K562 (cell line): ENCODE data around the gene PHEX. TPM values are rescaled to one million over a fixed set of nuclear protein-coding genes. Genes with fewer than 3 reads are reported as not detected.

Experiments
- ATAC-seq: fragments of 200-7000 bp; cut with Tn5 transposase; 3 replicates; pipeline ENCODE4 v1.9.1; 2020; ENCODE audit warnings: moderate library complexity
- BruUV-seq: library from RNA; stranded (reverse); fragments of 400-500 nt; replicated peaks from 2 replicates; lab custom pipeline; 2021; lab: Mats Ljungman, UMichigan
- CTCF ChIA-PET: fragments of 300-600 bp; formaldehyde crosslinking; extraction: SDS; loops from one replicate; lab custom pipeline; 2021; ENCODE audit warnings: low intra/inter-chr PET ratio; lab: Yijun Ruan, JAX
- POLR2A ChIA-PET: fragments of 300-600, 350-650 bp; sonication (Branson Sonifier 250); formaldehyde crosslinking; extraction: SDS; loops from one replicate; lab custom pipeline; 2021; ENCODE audit warnings: antibody characterized with exemption, inconsistent platforms; lab: Yijun Ruan, JAX
- DNase-seq, 4 experiments: peaks; one replicate each; pipeline versions ENCODE4 v3.0.0 to v3.0.0-alpha.2; 2011 to 2018; ENCODE audit warnings: low spot score in 3 of 4, mixed read lengths in 3 of 4; ENCODE audit errors: extremely low read depth in 1 of 4
- FAIRE-seq: peaks from 2 replicates; lab custom pipeline; 2011; peaks lifted over from hg19 to GRCh38; lab: Jason Lieb, UNC
- H2AFZ ChIP-seq: 2 replicates; pipeline ENCODE4 v1.6.0; 2011; ENCODE audit warnings: low read depth, low read length, control low read depth, inconsistent platforms
- H3K27ac ChIP-seq: fragments of 200-600 bp; 3 replicates; pipeline ENCODE4 v1.8.0; 2011; ENCODE audit warnings: low read depth, mild to moderate bottlenecking, control low read depth, inconsistent platforms, low read length, moderate library complexity, mixed read lengths; ENCODE audit errors: extremely low read depth
- H3K27me3 ChIP-seq, 2 experiments: fragments of 300-600 bp in 1 of 2; 2 replicates in 1 of 2; 3 replicates in 1 of 2; pipeline versions ENCODE4 v1.6.0 to v1.8.0; 2011; ENCODE audit warnings: inconsistent platforms in 2 of 2, low read length in 2 of 2, mild to moderate bottlenecking in 1 of 2, mixed read lengths in 1 of 2, moderate library complexity in 1 of 2; ENCODE audit not compliant: control insufficient read depth in 2 of 2, insufficient read depth in 2 of 2
- H3K36me3 ChIP-seq: fragments of 300-600 bp; 3 replicates; pipeline ENCODE4 v1.8.0; 2011; ENCODE audit warnings: mild to moderate bottlenecking, low read length, inconsistent platforms; ENCODE audit not compliant: control insufficient read depth, insufficient read depth
- H3K4me1 ChIP-seq, 2 experiments: fragments of 200-600 bp in 1 of 2; replicated peaks in 1 of 2; 2 replicates in 1 of 2; 3 replicates in 1 of 2; pipeline versions ENCODE4 v1.5.1 to v1.8.0; 2011; ENCODE audit warnings: inconsistent platforms in 2 of 2, low read length in 2 of 2, mild to moderate bottlenecking in 1 of 2, mixed read lengths in 1 of 2, moderate library complexity in 1 of 2; ENCODE audit not compliant: control insufficient read depth in 2 of 2, insufficient read depth in 2 of 2
- H3K4me2 ChIP-seq: 2 replicates; pipeline ENCODE4 v1.6.1; 2011; ENCODE audit warnings: low read length, control low read depth, inconsistent platforms, mixed read lengths; ENCODE audit not compliant: insufficient read depth
- H3K4me3 ChIP-seq: fragments of 200-600 bp; sonication (generic), shearing (Covaris generic); 2 replicates; pipeline ENCODE4 v1.5.1; 2016; ENCODE audit warnings: control low read depth, inconsistent platforms
- H3K79me2 ChIP-seq: fragments of 200-600 bp; 3 replicates; pipeline ENCODE4 v1.8.0; 2011; ENCODE audit warnings: low read length, inconsistent platforms; ENCODE audit not compliant: control insufficient read depth, insufficient read depth
- H3K9ac ChIP-seq, 2 experiments: 2 replicates each; pipeline versions ENCODE4 v1.6.0 to v1.6.1; 2011; ENCODE audit warnings: low read depth in 2 of 2, low read length in 2 of 2, control low read depth in 1 of 2, inconsistent platforms in 1 of 2, mild to moderate bottlenecking in 1 of 2, mixed read lengths in 1 of 2; ENCODE audit not compliant: insufficient read depth in 1 of 2
- H3K9me1 ChIP-seq: one replicate; pipeline ENCODE4 v1.6.0; 2011; ENCODE audit warnings: inconsistent platforms, mild to moderate bottlenecking, low read length, moderate library complexity; ENCODE audit not compliant: control insufficient read depth, insufficient read depth
- H3K9me3 ChIP-seq: replicated peaks from 2 replicates; pipeline ENCODE4 v1.5.1; 2011; ENCODE audit warnings: low read depth, low read length, inconsistent platforms; ENCODE audit not compliant: control insufficient read depth, insufficient read depth
- H4K20me1 ChIP-seq: replicated peaks from 2 replicates; pipeline ENCODE4 v1.6.1; 2011; ENCODE audit warnings: low read length, inconsistent platforms, mixed read lengths; ENCODE audit not compliant: control insufficient read depth, insufficient read depth
- BMI1 ChIP-seq: fragments of 150-350 bp; IDR thresholded peaks from 2 replicates; pipeline ENCODE4 v1.6.1; 2014; ENCODE audit warnings: low read length
- HDAC8 ChIP-seq: fragments of 450-650 bp; IDR thresholded peaks from 2 replicates; pipeline ENCODE4 v1.6.1; 2016; ENCODE audit warnings: mild to moderate bottlenecking, missing genetic modification characterization, moderate library complexity, missing compliant biosample characterization
- HNRNPH1 ChIP-seq: fragments of 200-400 bp; formaldehyde crosslinking; optimal IDR thresholded peaks from 2 replicates; pipeline ENCODE3; 2017; ENCODE audit warnings: low read depth, mild to moderate bottlenecking, low read length, moderate library complexity
- KHSRP ChIP-seq: fragments of 450-650 bp; IDR thresholded peaks from 2 replicates; pipeline ENCODE4 v1.6.1; 2017
- NFATC3 ChIP-seq: fragments of 450-650 bp; IDR thresholded peaks from 2 replicates; pipeline ENCODE4 v1.6.1; 2017; ENCODE audit warnings: mild to moderate bottlenecking
- NFE2L1 ChIP-seq: fragments of 450-650 bp; IDR thresholded peaks from 2 replicates; pipeline ENCODE4 v1.6.1; 2016; ENCODE audit warnings: missing genetic modification characterization, low read depth, mild to moderate bottlenecking, missing compliant biosample characterization, moderate library complexity, borderline replicate concordance
- PML ChIP-seq: IDR thresholded peaks from 2 replicates; pipeline ENCODE4 v1.6.1; 2012; ENCODE audit warnings: low read length, inconsistent platforms
- SOX6 ChIP-seq: fragments of 450-650 bp; IDR thresholded peaks from 2 replicates; pipeline ENCODE4 v1.6.1; 2014; ENCODE audit warnings: mild to moderate bottlenecking
- TBP ChIP-seq: optimal IDR thresholded peaks from 2 replicates; pipeline ENCODE3; 2011; ENCODE audit warnings: low read depth, low read length, improper control_type of control experiment
- ZNF197 ChIP-seq: fragments of 200-800 bp; sonication (Bioruptor generic); IDR thresholded peaks from 2 replicates; pipeline ENCODE4 v1.6.1; 2016; ENCODE audit warnings: low read depth, missing genetic modification characterization, missing compliant biosample characterization
- ZNF232 ChIP-seq: sonication (generic); formaldehyde crosslinking; IDR thresholded peaks from 2 replicates; pipeline ENCODE4 v1.8.0; 2022; ENCODE audit warnings: mild to moderate bottlenecking, missing genetic modification reagents
- ZNF561 ChIP-seq: fragments of 450-650 bp; formaldehyde crosslinking; conservative IDR thresholded peaks from 2 replicates; pipeline ENCODE4 v1.4.0; 2020; ENCODE audit warnings: mild to moderate bottlenecking, moderate library complexity
- ZNF77 ChIP-seq: fragments of 250-450 bp; sonication (Bioruptor Pico); IDR thresholded peaks from 2 replicates; pipeline ENCODE4 v1.5.0; 2020
- WGBS: fragments of 100-300 bp; shearing (Covaris generic); methylation state at CpG from one replicate; pipeline ENCODE4 v1.1.6; 2016; ENCODE audit warnings: low coverage, mixed read lengths; ENCODE audit not compliant: insufficient coverage; ENCODE audit errors: missing lambda C conversion rate; 5-methylcytosine and 5-hydroxymethylcytosine counted together
- in situ Hi-C: fragments of 300-500 bp; cut with MboI; formaldehyde crosslinking; loops from 4 replicates; pipeline ENCODE4 v1.15.0; 2018; ENCODE audit warnings: inconsistent platforms, mixed read lengths
- intact Hi-C: fragments of 100-400 bp; cut with micrococcal nuclease; formaldehyde crosslinking; loops from 2 replicates; pipeline ENCODE4 v1.14.2; 2022
- polyA plus RNA-seq, 8 experiments: library from polyadenylated mRNA; depleted of rRNA in 4 of 8; stranded (reverse) in 5 of 8; unstranded in 3 of 8; fragments of >200 nt; fragmentation: Nextera tagmentation in 2 of 8; fragmentation: Illumina TruSeq in 1 of 8; extraction: Ambion mirVana in 2 of 8; extraction: Trizol in 1 of 8; gene quantifications; 2 replicates each; pipeline versions ENCODE4 v1.2.1 to v1.2.3, GENCODE V29; 2011 to 2014; ENCODE audit warnings: inconsistent platforms in 1 of 8, missing spikeins in 1 of 8
- total RNA-seq, 7 experiments: library from RNA; depleted of rRNA in 6 of 7; stranded (reverse); fragments of >200 nt in 6 of 7; fragmentation: Illumina TruSeq in 2 of 7; extraction: Trizol in 2 of 7; gene quantifications; 2 replicates each; pipeline versions ENCODE4 v1.2.1 to v1.2.3, GENCODE V29; 2011 to 2021; ENCODE audit warnings: low replicate concordance in 1 of 7
- TF ChIP-seq, protein P1 (sequence below): fragments of 150-350 bp; conservative IDR thresholded peaks from 2 replicates; pipeline ENCODE4 v1.6.1; 2014; ENCODE audit warnings: low read length
- TF ChIP-seq, protein P2 (sequence below): fragments of 250-450 bp; sonication (Bioruptor Pico); IDR thresholded peaks from 2 replicates; pipeline ENCODE4 v1.4.0; 2020; ENCODE audit warnings: borderline replicate concordance
- TF ChIP-seq, protein P3 (sequence below), 2 experiments: fragments of 450-650 bp in 1 of 2; sonication (generic) in 1 of 2; formaldehyde crosslinking in 1 of 2; IDR thresholded peaks in 1 of 2; conservative IDR thresholded peaks in 1 of 2; 2 replicates each; pipeline versions ENCODE4 v1.6.1 to v1.8.1; 2016 to 2023; ENCODE audit warnings: mild to moderate bottlenecking in 2 of 2, moderate library complexity in 2 of 2, inconsistent platforms in 1 of 2, missing genetic modification reagents in 1 of 2

PHEX gene
- total and polyA plus RNA-seq, 9 of the 15 experiments (the other 6 are each of a cell fraction or from before 2014, with no cell fraction given) = 0.01 to 0.11 (median 0.04) TPM; not detected in 6

DNA sequence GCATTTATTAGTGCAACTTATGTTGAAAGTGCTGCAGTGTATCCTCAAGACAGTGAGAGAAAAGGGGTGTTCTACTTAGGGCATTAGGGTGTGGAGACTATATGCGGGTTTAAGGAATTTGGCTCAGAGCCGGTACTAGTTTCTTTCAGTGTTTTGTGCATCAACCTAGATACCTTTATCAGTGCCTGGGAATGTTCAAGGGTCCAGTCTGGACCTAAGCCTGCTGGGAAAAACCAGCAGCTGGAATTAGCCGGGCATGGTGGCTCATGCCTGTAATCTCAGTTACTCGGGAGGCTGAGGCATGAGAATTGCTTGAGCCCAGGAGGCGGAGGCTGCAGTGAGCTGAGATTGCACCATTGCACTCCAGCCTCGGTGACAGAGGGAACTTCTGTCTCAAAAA lies 7.4 kb downstream of the PHEX start:
- no peak for FAIRE-seq
- POLR2A ChIA-PET = no interaction called here
- WGBS = 0% methylated on average over 4 of the region's 6 CpGs
- no peaks in the 10 kb centered on the region for H3K79me2 ChIP-seq
- no peak overlapping the region for H3K9ac ChIP-seq
- no peak overlapping the region for H3K4me3 ChIP-seq
- in situ Hi-C loops (no loop called here), intact Hi-C loops (no loop called here)
- H2AFZ ChIP-seq = no peak overlapping the region
- H3K9me3 ChIP-seq = no peaks in the 10 kb centered on the region
- CTCF ChIA-PET = no interaction called here
- no peaks in the 10 kb centered on the region for H3K9me1 ChIP-seq
- BruUV-seq = no TSS peak
- H3K4me1 ChIP-seq = no peaks in the 10 kb centered on the region
- H4K20me1 ChIP-seq = no peaks in the 10 kb centered on the region
- no peak for DNase-seq
- no peaks in the 10 kb centered on the region for H3K36me3 ChIP-seq
- no peak overlapping the region for H3K4me2 ChIP-seq
- peaks cover 4 to 7% of the 10 kb centered on the region in 2 experiments; a peak in 4 of 5 replicates for H3K27me3 ChIP-seq
- no peak for ATAC-seq
- TF ChIP-seq BMI1 (no peak), PML (no peak), NFE2L1 (tag) (no peak), SOX6 (no peak), ZNF232 (CRISPR knock-in tag) (no peak), NFATC3 (no peak), HNRNPH1 (no peak), KHSRP (no peak), ZNF197 (CRISPR knock-in tag) (no peak), HDAC8 (tag) (no peak), ZNF561 (CRISPR knock-in tag) (no peak), TBP (no peak), ZNF77 (CRISPR knock-in tag) (no peak)
- TF ChIP-seq, protein P1, sequence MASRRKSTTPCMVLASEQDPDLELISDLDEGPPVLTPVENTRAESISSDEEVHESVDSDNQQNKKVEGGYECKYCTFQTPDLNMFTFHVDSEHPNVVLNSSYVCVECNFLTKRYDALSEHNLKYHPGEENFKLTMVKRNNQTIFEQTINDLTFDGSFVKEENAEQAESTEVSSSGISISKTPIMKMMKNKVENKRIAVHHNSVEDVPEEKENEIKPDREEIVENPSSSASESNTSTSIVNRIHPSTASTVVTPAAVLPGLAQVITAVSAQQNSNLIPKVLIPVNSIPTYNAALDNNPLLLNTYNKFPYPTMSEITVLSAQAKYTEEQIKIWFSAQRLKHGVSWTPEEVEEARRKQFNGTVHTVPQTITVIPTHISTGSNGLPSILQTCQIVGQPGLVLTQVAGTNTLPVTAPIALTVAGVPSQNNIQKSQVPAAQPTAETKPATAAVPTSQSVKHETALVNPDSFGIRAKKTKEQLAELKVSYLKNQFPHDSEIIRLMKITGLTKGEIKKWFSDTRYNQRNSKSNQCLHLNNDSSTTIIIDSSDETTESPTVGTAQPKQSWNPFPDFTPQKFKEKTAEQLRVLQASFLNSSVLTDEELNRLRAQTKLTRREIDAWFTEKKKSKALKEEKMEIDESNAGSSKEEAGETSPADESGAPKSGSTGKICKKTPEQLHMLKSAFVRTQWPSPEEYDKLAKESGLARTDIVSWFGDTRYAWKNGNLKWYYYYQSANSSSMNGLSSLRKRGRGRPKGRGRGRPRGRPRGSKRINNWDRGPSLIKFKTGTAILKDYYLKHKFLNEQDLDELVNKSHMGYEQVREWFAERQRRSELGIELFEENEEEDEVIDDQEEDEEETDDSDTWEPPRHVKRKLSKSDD = no peak
- TF ChIP-seq, protein P2, sequence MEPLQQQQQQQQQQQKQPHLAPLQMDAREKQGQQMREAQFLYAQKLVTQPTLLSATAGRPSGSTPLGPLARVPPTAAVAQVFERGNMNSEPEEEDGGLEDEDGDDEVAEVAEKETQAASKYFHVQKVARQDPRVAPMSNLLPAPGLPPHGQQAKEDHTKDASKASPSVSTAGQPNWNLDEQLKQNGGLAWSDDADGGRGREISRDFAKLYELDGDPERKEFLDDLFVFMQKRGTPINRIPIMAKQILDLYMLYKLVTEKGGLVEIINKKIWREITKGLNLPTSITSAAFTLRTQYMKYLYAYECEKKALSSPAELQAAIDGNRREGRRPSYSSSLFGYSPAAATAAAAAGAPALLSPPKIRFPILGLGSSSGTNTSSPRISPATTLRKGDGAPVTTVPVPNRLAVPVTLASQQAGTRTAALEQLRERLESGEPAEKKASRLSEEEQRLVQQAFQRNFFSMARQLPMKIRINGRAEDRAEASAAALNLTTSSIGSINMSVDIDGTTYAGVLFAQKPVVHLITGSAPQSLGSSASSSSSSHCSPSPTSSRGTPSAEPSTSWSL (CRISPR knock-in tag) = no peak
- TF ChIP-seq, protein P3, sequence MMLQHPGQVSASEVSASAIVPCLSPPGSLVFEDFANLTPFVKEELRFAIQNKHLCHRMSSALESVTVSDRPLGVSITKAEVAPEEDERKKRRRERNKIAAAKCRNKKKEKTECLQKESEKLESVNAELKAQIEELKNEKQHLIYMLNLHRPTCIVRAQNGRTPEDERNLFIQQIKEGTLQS (IDR thresholded peaks at IDR 0.05) = no peak
- TF ChIP-seq, protein P3 (CRISPR knock-in tag; conservative IDR thresholded peaks at IDR 0.05) = no peak
- no peak overlapping the region for H3K27ac ChIP-seq
